ENCODE results near the gene MAG. TPM values are rescaled to one million over a fixed set of nuclear protein-coding genes. Genes with fewer than 3 reads are reported as not detected.

Gene MAG
- total RNA-seq, 1 experiment from 2014 or later, result not detected

- no peak for DNase-seq
- Histone ChIP-seq H3K23me2 (ENCODE audit: insufficient read length, low read depth, low read length, poor library complexity, severe bottlenecking) (peaks cover 5% of the 10 kb centered on the region), H3K9me3 (ENCODE audit: control insufficient read depth, low read depth, low read length) (no peaks in the 10 kb centered on the region), H2AK5ac (ENCODE audit: insufficient read length, low read length) (no peak overlapping the region), H4K20me1 (ENCODE audit: control insufficient read depth, insufficient read depth, insufficient read length) (no peaks in the 10 kb centered on the region), H3K23ac (ENCODE audit: insufficient read length, low read depth, low read length) (no peak overlapping the region), H4K8ac (replicated peaks; ENCODE audit: insufficient read length, low read depth, low read length) (no peak overlapping the region), H3K27ac (ENCODE audit: insufficient read length, low read depth, low read length) (no peak overlapping the region), H3K79me2 (ENCODE audit: insufficient read depth, low read length) (no peaks in the 10 kb centered on the region), H2BK120ac (ENCODE audit: low read depth, low read length, poor library complexity, severe bottlenecking) (no peak overlapping the region), H3K4me2 (ENCODE audit: insufficient read depth, insufficient read length, low read length) (no peak overlapping the region), H3T11ph (ENCODE audit: low read length) (no peak overlapping the region), H3K56ac (ENCODE audit: insufficient read length, low read depth, low read length) (no peak overlapping the region), H2BK20ac (ENCODE audit: low read depth, low read length, poor library complexity, severe bottlenecking) (no peak overlapping the region), H2BK15ac (ENCODE audit: low read depth, low read length) (no peak overlapping the region), H3K79me1 (ENCODE audit: insufficient read depth, low read depth, low read length, poor library complexity, severe bottlenecking) (no peaks in the 10 kb centered on the region), H4K5ac (ENCODE audit: insufficient read length, low read depth, low read length) (no peak overlapping the region), H3K4me1 (ENCODE audit: insufficient read depth, low read length) (no peaks in the 10 kb centered on the region), H3K18ac (ENCODE audit: insufficient read length, low read depth, low read length) (no peak overlapping the region), H4K91ac (ENCODE audit: insufficient read length, low read depth, low read length) (no peak overlapping the region), H2BK12ac (ENCODE audit: insufficient read length, low read depth, low read length) (no peak overlapping the region), H3K14ac (ENCODE audit: insufficient read depth, low read length) (no peak overlapping the region), H3K27me3 (ENCODE audit: insufficient read depth, low read length) (no peaks in the 10 kb centered on the region), H2AFZ (ENCODE audit: low read length) (no peak overlapping the region), H3K4ac (ENCODE audit: low read depth, low read length) (no peak overlapping the region), H3K9ac (ENCODE audit: extremely low read depth, insufficient read length, low read length) (no peak overlapping the region), H2BK5ac (ENCODE audit: insufficient read length, low read length) (no peak overlapping the region)
- no peaks in the 10 kb centered on the region for H3K27me3 Mint-ChIP-seq (ENCODE audit: low read depth)
- H3K4me1 Mint-ChIP-seq, result peaks cover 18 to 20% of the 10 kb centered on the region in 2 experiments
- peak overlapping the region; percentile 32 to 48; a peak in 4 of 5 replicates for H3K4me3 Mint-ChIP-seq
- peaks cover 15 to 64% (median 58%) of the 10 kb centered on the region in 3 experiments for H3K36me3 Mint-ChIP-seq (ENCODE audit: insufficient read depth in 1 of 3, low read depth in 3 of 3)
- TF ChIP-seq, protein P1, sequence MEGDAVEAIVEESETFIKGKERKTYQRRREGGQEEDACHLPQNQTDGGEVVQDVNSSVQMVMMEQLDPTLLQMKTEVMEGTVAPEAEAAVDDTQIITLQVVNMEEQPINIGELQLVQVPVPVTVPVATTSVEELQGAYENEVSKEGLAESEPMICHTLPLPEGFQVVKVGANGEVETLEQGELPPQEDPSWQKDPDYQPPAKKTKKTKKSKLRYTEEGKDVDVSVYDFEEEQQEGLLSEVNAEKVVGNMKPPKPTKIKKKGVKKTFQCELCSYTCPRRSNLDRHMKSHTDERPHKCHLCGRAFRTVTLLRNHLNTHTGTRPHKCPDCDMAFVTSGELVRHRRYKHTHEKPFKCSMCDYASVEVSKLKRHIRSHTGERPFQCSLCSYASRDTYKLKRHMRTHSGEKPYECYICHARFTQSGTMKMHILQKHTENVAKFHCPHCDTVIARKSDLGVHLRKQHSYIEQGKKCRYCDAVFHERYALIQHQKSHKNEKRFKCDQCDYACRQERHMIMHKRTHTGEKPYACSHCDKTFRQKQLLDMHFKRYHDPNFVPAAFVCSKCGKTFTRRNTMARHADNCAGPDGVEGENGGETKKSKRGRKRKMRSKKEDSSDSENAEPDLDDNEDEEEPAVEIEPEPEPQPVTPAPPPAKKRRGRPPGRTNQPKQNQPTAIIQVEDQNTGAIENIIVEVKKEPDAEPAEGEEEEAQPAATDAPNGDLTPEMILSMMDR (conservative IDR thresholded peaks at IDR 0.05), result no peak
- peak overlapping the region in 2 of 3 experiments; percentile 65 to 89; a peak in 5 of 7 replicates for H3K27ac Mint-ChIP-seq
- no peaks in the 10 kb centered on the region for H3K9me3 Mint-ChIP-seq
- no CpG with 5 or more reads among the region's 10 CpGs for WGBS (ENCODE audit: extremely low coverage, insufficient read length, low lambda C conversion rate)
Observed at GRCh38 chr19:35265900-35266519, 26.0 kb upstream of the MAG start.

Measured in H9 (cell line).